HG02938 (cell line): ENCODE results near the gene C2.

Experiments used
- ATAC-seq: cut with Tn5 transposase; IDR thresholded peaks from one replicate; pipeline ENCODE4 v1.9.1; 2021; ENCODE audit warnings: mild to moderate bottlenecking, moderate library complexity; ENCODE audit not compliant: unreplicated experiment

The C2 gene

DNA sequence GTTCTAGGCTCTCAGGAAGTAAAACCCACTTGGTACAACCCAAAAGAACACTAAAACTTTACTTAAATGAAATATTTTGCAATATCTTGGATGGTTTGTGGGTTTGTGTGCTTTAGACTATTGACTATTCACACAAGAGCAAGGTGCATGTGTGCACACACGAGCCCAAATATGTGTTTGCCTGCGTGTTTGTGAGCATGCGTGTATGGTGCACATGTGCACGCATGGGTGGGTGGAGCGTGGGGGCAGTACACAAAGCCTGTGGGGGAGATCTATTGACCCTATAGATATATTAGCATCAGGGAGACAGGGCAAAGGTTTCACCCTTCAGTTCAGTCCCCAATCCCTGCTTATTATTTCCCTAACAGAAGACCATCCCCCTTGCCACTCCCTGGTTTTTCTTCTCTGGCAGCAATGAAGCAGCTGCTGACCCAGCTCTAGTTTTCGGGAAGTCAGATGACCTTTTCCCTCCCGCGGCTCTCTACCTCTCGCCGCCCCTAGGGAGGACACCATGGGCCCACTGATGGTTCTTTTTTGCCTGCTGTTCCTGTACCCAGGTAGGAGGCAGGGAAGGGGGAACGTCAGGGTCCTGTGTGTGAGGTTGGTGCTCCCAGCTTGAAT, at the start of gene C2:
Gene C2 (plus strand): TSS at position 476 of the 621 bp plus-strand sequence. CDS start 36 bp downstream, at position 512.
- ATAC-seq: no peak

DNA sequence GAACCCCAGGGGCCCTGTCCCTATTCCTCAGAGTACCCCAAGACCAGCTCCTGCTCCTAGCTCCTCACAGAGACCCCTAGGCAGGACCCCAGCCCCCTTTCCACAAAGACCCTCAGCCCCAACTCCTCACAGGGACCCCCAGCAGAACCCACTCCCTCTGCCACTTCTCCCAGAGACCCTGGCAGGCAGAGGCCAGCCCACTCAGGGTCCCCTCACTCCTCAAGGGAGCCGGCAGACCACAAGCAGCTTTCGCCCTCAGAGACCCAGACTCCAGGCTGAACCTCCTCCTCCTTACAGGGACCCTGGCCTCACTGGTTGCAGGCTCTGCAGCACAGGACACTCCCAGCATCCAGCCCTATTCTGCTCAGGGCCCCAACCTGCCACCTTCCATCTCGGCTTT, 49.3 kb upstream of the C2 start:
- no peak for ATAC-seq

DNA sequence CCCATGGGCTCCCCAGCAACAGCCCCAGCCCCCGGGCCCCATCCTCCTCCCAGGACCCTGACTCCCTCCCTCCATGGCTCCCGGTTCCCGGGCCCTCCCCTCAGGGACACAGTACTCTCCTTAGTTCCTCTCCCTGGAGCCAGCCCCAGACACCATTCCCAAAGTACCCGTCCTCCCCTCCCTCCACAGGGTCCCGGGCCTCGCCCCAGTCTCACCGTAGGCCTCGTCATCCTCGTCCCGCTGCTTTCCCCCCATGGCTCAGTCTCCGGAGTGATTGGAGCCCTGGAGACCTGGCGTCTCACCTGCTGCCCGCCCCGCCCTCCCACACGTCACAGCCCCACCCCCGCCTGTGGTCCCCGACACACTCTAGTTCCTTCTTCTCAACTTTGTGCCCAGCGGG, 48.8 kb upstream of the C2 start, which contains the start of gene SLC44A4:
Gene SLC44A4 (minus strand): TSS at position 272 of the 400 bp plus-strand sequence. CDS start 17 bp downstream, at position 255.
- ATAC-seq: no peak

DNA sequence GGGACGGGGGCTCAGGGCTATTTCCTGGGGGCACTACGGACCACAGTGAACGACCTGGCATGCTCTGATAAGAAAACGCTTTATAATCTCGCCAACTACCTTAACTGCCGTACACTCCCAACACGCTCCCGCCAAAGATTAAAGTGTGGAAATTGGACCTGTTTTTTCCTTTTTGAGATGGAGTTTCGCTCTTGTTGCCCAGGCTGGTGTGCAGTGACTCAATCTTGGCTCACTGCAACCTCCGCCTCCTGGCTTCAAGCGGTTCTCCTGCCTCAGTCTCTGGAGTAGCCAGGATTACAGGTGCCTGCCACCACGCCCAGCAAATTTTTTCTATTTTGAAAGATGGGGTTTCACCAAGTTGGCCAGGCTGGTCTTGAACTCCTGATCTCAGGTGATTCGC, 48.4 kb upstream of the C2 start:
- no peak for ATAC-seq

DNA sequence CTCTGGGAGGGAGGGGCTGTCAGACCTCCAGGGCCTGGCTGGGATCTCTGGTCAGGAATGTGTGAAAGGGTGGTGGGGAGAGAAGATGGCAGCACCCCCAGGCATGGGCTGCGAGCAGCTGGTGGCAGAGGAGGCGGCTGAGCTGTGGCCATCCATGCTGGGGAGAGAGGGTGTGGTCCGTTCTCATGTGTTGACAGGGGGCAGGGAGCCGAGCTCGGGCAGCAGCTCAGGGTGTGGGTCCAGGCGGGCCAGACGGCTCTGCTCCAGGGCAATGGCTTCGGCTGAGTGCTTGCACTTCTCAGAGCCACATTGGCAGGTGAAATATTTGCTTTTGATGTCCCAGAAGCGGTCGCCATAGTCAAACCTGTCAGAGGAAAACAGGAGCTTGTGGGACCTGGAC, 47.6 kb upstream of the C2 start:
- ATAC-seq: no peak

DNA sequence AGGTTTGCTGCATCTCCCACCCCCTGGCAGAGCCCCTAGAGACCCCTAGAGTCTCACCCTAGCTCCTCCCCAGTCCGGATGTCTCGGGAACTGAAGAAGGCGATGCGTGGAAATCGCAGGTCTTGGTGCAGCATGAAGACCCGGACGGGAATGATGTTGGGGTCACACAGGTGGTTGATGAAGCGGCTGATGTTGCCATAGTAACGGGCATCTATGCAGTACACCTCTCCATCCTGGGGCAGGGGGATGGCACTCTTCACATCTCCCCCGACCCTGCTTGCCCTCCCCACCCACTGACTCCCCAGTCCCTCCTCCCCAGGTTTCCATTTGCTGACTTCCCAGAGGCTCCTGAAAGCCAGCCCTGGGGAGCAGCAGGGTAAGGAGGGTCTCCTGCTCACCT, 46.9 kb upstream of the C2 start:
- ATAC-seq: no peak

DNA sequence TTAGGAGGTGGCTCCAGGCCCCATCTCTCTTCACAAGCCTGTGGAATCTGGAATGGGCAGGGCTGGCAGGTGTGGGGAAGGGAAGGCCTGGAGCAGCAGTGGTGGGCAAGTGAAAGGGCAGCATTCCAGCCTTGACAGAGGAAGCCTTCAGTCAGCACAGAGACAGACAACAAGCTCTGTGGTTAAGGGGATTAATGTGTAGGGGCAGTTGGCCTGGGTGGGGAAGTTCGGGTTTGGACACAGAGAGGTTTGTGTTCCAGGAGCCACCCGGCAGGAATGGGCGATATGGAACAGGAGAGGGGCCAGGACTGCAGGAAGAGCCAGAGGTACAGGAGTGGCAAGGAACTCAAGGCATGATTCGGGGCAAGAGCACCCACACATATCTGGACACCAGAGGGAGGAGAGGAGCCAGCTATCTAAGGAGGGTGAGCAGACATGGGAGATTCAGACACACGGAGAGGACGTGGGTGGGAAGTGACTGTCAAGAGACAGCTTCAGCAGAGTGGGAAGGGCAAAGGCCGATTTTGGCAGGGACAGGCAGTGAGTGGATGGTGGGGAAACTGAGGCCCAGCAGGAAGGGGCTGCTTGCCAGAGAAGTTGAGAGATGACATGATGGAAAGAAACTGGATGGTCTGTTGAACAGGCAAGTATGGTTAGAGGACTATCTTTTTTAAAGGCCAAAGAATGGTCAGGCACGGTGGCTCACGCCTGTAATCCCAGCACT, 46.2 kb upstream of the C2 start:
- no peak for ATAC-seq

DNA sequence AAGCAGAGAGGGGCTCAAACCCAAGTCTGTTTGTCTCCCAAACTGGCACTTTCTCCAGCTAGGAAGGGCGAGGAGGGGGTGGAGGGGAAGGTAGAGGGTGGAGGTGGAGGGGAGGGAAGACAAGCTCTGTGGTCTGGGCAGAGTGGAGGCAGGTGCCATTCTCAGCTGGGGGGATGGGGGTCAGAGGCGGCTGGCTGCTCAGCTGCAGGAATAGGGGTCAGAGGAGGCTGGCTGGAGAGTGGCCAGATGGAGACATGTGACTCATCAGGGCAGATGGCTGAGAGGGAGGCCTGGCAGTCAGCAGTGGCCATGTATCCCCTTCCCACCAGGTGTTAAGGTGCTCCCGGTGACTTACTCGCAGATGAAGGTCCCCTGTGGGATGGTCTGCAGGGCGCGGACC, 45.2 kb upstream of the C2 start:
- no peak for ATAC-seq

DNA sequence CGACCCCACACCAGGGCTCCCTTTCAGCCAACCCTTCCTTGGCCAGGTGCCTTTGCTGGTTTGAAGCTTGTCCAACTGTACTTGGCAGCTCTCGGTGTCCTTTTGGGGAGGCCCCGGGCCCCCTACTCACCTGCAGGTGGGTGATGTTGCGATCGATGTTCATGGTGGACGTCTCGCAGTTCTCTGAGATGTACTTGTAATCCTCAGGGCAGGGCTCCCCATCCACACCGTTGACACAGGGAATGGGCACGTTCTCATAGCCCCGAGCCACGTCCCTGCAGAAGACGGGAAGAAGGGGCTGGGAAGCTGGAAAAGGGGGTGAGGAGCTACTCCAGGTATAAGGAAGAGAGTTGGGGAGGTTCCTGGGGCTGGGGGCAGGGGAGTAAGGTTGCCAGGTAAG, 43.8 kb upstream of the C2 start:
- ATAC-seq: no peak

DNA sequence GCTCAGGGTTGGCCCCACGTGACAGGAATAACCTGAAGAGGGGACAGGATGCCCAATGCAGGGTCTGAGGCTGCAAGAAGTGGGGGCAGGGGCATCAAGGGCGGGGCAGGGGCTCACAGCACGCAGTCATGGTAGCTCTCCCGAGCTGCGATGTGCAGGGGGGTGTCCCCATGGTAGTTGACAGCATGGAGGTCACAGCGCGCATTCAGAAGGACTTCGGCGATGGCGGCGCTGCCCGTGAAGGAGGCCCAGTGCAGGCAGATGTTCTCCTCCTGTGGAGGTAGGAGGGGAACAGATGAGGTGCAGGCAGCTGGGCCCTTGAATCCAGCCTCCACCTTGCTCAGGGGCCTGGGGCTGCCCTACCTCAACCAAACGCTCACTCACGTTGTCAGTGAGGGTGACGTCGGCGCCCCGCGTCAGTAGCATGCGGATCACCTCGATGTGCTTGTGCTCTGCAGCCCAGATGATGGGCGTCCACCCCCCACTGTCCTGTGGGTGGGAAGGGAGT, 42.9 kb upstream of the C2 start:
- ATAC-seq: no peak

DNA sequence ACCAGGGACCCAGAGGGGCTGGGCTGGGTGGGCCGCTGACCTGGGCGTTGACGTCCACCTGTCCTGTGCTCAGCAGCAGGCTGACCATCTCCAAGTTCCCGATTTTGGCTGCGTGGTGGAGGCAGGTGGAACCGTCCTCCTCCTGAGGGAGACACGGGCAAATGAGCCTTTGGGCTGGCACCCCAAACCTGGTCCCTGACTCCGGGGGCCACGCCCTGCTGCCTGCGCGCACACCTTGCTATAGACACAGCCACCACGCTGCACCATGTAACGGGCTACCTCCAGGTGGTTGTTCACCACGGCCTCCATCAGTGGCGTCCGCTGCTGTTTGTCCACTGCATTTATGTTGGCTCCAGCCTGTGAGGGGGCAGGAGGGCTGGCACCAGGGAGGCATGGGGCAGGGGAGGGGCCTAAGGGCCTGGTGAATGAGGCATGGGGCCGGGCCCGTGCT, 41.0 kb upstream of the C2 start:
- ATAC-seq: no peak

DNA sequence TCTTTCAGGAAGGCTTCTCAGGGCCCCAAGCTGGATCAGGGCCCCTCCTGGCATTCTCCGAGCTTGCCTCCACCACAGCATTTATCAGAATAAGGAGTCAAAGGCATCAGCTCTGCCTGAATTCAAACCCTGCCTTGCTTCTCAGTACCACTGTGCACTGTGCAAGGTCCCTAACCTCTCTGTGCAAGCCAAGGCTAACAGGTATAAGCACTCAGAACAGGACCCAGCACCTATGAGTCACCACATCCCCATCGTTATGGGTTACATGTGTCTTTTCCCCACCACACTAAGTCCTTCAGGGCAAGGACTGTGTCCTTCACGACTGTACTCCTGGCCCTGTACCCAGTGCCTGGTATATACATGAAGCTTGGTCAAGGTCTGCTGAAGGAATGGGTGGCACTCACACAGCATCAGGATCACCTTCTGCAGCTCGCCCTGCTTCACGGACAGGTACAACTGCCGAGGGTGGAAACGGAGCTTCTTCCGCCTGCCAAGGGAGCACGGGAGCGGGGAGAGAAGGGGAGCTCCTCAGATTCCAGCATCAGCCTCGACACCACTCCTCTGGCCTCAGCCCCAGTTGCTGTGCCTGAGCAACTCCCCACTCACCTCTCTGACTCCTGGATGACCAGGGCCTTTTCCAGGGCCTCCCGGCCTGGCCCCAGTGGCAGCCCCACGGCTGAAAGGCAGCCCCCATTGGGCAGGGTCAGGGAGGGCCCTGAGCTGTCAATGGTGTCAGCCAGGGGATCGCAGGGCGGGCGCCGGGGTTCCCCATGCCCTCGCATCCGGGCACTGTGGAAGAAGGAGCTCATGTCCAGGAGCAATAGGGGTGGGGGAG, 40.1 kb upstream of the C2 start:
- ATAC-seq: no peak

DNA sequence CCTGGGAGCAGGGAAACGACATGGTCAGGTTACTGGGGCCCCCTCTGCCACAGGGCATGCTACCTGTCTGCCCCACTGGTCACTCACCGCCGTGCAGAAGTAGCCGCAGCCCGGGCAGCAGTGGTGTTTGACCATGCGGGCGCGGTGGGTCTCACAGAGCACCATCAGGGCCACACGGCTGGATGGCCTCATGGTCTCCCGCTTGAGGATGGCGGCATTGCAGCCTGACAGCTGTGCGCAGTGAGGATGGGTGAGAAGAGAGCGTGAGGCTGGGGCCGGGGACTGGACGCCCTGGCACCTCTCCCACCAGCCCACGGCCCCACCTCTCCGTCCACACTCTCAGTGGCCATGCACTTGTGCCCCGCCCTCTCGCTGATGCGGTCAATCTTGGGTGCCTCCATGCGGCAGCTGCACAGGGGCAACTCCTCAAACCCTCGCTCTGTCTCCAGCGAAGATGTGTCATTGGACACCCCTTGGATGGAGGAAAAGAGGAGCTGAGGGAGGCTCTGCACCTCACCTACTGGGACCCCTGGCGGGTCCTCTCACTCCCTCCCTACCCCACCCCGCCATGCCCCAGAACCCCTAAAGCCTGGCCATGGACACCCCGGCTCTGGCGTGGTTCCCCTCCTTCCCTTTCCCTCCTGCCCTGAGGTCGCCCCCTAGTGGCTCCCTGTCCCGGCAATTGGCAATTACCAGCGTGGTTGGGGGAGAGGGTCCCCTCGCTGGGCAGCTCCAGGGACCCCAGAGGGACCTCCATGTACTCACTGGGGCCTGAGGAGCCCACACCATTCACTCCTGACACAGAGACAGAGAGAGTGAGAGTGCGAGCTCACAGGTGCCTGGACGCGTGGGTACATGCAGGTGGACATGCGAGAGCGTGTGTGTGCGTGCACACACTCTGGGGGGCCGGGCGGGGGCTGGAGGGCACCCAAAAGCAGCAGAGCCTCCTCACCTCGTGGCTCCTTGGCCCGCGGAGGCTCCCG, 39.0 kb upstream of the C2 start:
- no peak for ATAC-seq

DNA sequence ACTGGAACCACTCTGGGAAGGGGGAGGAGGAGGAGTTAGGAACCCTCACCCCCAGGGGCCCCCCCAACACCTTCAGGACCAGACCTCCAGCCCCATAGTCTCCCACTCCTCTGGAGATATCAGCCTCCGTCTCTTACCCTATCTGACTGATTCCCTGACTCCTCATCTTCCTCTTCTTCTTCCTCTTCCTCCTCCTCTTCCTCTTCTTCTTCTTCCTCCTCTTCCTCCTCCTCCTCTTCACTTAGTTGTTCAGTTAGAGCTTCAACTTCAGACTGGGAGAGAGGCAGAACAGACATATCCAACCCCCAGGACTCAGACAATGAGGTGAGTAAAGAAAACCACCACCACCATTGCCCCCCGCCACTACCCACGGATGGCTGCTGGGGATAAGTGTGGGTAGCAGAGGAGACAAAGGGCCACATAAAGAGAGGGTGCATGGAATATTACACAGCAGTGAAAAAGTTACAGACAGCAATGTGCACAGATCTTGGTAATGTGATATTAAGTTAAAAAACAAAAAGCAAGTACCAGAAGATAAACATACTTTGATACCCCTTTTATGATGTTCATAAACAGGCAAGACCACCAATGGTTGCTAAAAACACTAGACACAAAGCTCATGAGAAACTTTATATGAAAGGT, 38.1 kb upstream of the C2 start:
- ATAC-seq: no peak

DNA sequence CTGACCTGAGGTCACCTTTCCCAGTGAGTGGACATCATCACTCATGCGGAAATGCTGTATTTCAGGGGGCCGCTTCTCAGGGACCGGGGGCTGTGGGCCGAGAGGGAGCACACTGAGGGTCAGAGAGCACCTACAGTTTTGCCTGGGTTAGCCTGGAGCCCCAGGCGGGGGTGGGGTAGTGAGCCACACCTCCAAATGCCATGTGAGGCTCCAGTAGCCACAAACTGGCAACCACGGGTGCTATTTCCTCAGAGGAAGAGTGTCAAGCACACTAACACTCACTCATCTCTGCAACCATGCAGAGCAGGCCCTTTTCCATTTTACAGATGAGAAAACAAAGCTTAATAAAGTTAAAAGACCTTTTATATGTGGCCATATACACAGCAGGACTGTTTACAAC, 34.7 kb upstream of the C2 start:
- ATAC-seq: no peak

DNA sequence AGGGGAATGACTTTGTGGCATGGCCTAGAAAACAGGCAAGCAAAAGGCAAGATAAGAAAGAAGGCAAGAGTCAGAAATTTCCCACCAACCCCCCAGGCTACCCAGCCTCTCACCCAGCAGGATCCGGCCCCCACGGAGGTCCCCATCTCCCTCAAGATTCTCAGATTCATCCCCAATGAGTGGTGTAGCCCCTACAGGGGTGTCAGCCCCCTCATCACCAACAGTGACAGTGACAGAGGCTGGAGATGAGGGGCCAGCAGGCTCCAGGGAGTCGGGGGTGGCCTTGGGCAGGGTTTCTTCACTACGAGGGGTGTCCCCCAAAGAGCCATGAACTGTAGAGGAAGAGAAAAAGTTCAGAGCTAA, 31.0 kb upstream of the C2 start:
- ATAC-seq: no peak

DNA sequence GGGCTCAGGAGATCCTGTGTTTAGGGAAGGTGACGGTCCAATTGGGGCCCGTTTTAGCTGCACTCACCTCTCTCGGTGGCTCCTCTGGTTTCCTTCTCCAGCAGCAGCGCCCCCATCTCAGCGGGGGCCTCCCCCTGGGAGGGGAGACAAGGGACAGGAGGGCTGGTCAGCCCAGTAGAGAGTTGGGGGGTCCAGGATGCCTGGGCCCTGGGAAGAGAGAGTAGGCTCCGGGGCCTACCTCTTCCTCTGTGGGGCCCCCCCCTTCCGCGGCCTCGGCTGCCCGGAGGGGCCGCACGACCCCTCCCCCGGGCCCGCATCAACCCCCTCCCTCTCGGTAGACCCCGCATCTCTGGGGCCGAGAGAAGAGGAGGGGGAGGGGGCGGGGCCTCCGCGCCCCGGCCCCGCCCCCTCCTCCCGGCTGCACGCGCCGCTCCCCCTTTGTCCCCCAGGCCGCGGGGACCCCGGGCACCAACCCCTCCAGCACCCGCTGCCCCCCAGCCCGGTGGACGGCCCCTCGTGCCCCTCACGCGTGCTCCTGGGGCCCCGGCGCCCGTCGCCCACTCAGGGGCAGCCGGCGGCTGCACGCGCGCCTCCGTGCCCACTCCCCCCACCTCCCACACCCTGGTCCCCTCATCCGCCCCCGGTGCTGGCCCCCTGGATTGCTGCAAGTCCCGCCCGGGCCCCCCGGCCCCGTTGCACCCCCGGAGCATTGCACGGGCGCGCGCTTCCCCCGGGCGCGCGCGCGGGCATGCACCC, 30.5 kb upstream of the C2 start:
- no peak for ATAC-seq

DNA sequence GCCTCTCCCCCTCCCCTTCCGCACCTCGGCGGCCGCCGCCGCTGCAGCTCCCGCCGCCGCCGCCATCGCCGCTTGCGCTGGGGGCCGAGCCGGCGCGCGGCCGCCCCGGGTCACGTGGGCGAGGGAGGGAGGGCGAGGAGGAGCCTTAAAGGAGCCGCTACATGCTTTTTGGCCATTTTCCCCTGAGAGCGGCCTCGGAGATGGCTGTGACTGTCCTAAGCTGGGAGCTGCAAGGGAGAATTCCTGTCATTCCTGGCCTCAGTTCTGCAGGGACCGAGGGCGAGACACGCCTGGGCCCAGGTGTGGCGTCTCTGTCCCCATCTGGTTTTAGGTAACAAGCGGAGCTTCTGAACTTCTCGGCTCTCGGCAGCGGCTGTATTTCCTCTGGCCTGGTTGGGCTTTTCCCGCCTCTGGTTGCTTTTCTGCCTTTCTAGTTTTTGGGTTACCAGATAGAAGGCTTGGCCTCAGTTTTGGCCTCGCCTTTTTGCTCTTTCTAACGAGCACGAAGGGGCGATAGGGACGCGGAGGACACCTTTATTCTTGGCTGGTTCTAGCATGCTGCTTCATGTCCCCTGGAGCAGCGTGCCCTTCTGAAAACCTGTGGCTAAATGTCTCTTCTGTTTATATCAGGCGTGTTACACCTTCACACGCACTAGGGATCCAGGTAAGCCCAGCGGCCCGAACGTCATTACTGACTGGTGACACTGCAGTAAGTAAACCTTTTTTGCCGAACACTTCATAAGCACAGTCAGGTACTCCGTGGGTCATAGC, 29.7 kb upstream of the C2 start, which contains the start of gene EHMT2:
Gene EHMT2 (minus strand): TSS at position 87 of the 771 bp plus-strand sequence. CDS start 21 bp downstream, at position 66.
- no peak for ATAC-seq
